ENCODE measurements around the gene LRP1. TPM values are rescaled to one million over a fixed set of nuclear protein-coding genes. Genes with fewer than 3 reads are reported as not detected.

Gene LRP1
- total RNA-seq, 2 experiments from 2014 or later: 1.8 to 2.7 TPM

- H3K4me1 Mint-ChIP-seq: peaks cover 63% of the 10 kb centered on the region
Measured at GRCh38 chr12:57103856-57104255, 24.4 kb upstream of the LRP1 start.

GRCh38 chr12:57104292-57104910, 23.9 kb upstream of the LRP1 start:
- Mint-ChIP-seq H3K4me1 (peaks cover 65% of the 10 kb centered on the region), H3K4me3 (no peak overlapping the region), H3K9me3 (ENCODE audit: low read depth) (no peaks in the 10 kb centered on the region), H3K27me3 (no peaks in the 10 kb centered on the region), H3K36me3 (ENCODE audit: low read depth) (peaks cover 71% of the 10 kb centered on the region), H3K27ac (peak overlapping the region; percentile 38)
- DNase-seq: no peak
- ChIA-PET CTCF (interaction anchor here (0.6 to 24.0 kb wide), 8 partner anchors 8 to 102 kb away, joined by 3 to 411 read pairs (median 4); partner anchors contain the start of gene NEMP1), POLR2A (interaction anchor here (0.9 kb wide), 1 partner anchor 8 kb away, joined by 3 read pairs; no protein-coding TSS in a partner anchor)
- ATAC-seq: no peak
- intact Hi-C loops (cut with DNase I, micrococcal nuclease): no loop called here

More at GRCh38 chr12:57103856-57104255, 24.4 kb upstream of the LRP1 start:
- ChIA-PET POLR2A (interaction anchor here (0.9 kb wide), 1 partner anchor 8 kb away, joined by 3 read pairs; no protein-coding TSS in a partner anchor), CTCF (interaction anchor here (0.7 to 24.0 kb wide), 7 partner anchors 8 to 101 kb away, joined by 3 to 411 read pairs (median 4); partner anchors contain the start of gene NEMP1)
- Mint-ChIP-seq H3K9me3 (ENCODE audit: low read depth) (no peaks in the 10 kb centered on the region), H3K27me3 (no peaks in the 10 kb centered on the region), H3K36me3 (ENCODE audit: low read depth) (peaks cover 75% of the 10 kb centered on the region), H3K27ac (peak overlapping the region; percentile 38), H3K4me3 (no peak overlapping the region)
- ATAC-seq (peak; percentile 43), DNase-seq (no peak)
- intact Hi-C loops (cut with DNase I, micrococcal nuclease): no loop called here

- intact Hi-C loops (cut with DNase I, micrococcal nuclease): no loop called here
- no peak overlapping the region for H3K4me3 Mint-ChIP-seq
- ChIA-PET POLR2A (no interaction called here), CTCF (interaction anchor here (2.6 to 24.0 kb wide), 2 partner anchors 18 to 33 kb away, joined by 12 to 411 read pairs; partner anchors contain the start of gene NEMP1)
- H3K36me3 Mint-ChIP-seq (ENCODE audit: low read depth): peaks cover 71% of the 10 kb centered on the region
- DNase-seq: no peak
- H3K4me1 Mint-ChIP-seq: peaks cover 72% of the 10 kb centered on the region
- no peak for ATAC-seq
- peak overlapping the region; percentile 38 for H3K27ac Mint-ChIP-seq
- no peaks in the 10 kb centered on the region for H3K9me3 Mint-ChIP-seq (ENCODE audit: low read depth)
- H3K27me3 Mint-ChIP-seq: no peaks in the 10 kb centered on the region
Measured at GRCh38 chr12:57105011-57105753, 23.1 kb upstream of the LRP1 start.

GRCh38 chr12:57106021-57106708, 22.1 kb upstream of the LRP1 start:
- intact Hi-C loops (cut with DNase I, micrococcal nuclease): no loop called here
- POLR2A ChIA-PET: no interaction called here
- DNase-seq (no peak), ATAC-seq (no peak)
- Mint-ChIP-seq H3K36me3 (ENCODE audit: low read depth) (peaks cover 75% of the 10 kb centered on the region), H3K27ac (no peak overlapping the region), H3K4me3 (no peak overlapping the region), H3K9me3 (ENCODE audit: low read depth) (no peaks in the 10 kb centered on the region), H3K27me3 (no peaks in the 10 kb centered on the region), H3K4me1 (peaks cover 70% of the 10 kb centered on the region)
- CTCF ChIA-PET: interaction anchor here (1.9 to 24.0 kb wide), 3 partner anchors 10 to 34 kb away, joined by 6 to 411 read pairs (median 12); partner anchors contain the start of gene NEMP1

GRCh38 chr12:57107456-57108155, 20.7 kb upstream of the LRP1 start:
- Mint-ChIP-seq H3K9me3 (ENCODE audit: low read depth) (no peaks in the 10 kb centered on the region), H3K4me1 (peaks cover 69% of the 10 kb centered on the region), H3K27me3 (no peaks in the 10 kb centered on the region), H3K4me3 (peak overlapping the region; percentile 22), H3K27ac (peak overlapping the region; percentile 81), H3K36me3 (ENCODE audit: low read depth) (peaks cover 67% of the 10 kb centered on the region)
- intact Hi-C loops (cut with DNase I, micrococcal nuclease): no loop called here
- POLR2A ChIA-PET: interaction anchor here (1.2 kb wide), 1 partner anchor 38 kb away, joined by 3 read pairs; no protein-coding TSS in a partner anchor
- ATAC-seq: no peak
- CTCF ChIA-PET: interaction anchor here (1.1 to 24.0 kb wide), 7 partner anchors 8 to 346 kb away, joined by 3 to 411 read pairs (median 4); partner anchors contain the start of gene NEMP1
- no peak for DNase-seq

GRCh38 chr12:57109207-57110103, 18.8 kb upstream of the LRP1 start:
- Mint-ChIP-seq H3K4me1 (peaks cover 63% of the 10 kb centered on the region), H3K36me3 (ENCODE audit: low read depth) (peaks cover 56% of the 10 kb centered on the region), H3K27ac (peak overlapping the region; percentile 97), H3K9me3 (ENCODE audit: low read depth) (no peaks in the 10 kb centered on the region), H3K4me3 (peak overlapping the region; percentile 98), H3K27me3 (no peaks in the 10 kb centered on the region)
- CTCF ChIA-PET: interaction anchor here (0.7 to 24.0 kb wide), 9 partner anchors 9 to 347 kb away, joined by 3 to 411 read pairs (median 13); partner anchors contain the start of gene NEMP1
- intact Hi-C loops (cut with DNase I, micrococcal nuclease): loop anchor here (1.0 to 5.0 kb wide), 5 partner anchors 15 to 473 kb away; partner anchors contain the start of genes PRIM1 (in 1 of the 2) and PTGES3 (in 1 of the 2)
- DNase-seq (no peak), ATAC-seq (no peak)
- POLR2A ChIA-PET: interaction anchor here (0.7 to 3.0 kb wide), 4 partner anchors 18 to 349 kb away, joined by 3 to 15 read pairs (median 3); partner anchors contain the start of genes LRP1 and NAB2

GRCh38 chr12:57110104-57111030, 17.9 kb upstream of the LRP1 start:
- CTCF ChIA-PET: interaction anchor here (0.6 to 24.0 kb wide), 27 partner anchors 10 to 362 kb away, joined by 3 to 411 read pairs (median 11); partner anchors contain the start of genes LRP1, NEMP1, SHMT2 and ZBTB39
- Mint-ChIP-seq H3K4me1 (peaks cover 56% of the 10 kb centered on the region), H3K4me3 (peak overlapping the region; percentile 98), H3K9me3 (ENCODE audit: low read depth) (no peaks in the 10 kb centered on the region), H3K27ac (peak overlapping the region; percentile 97), H3K36me3 (ENCODE audit: low read depth) (peaks cover 50% of the 10 kb centered on the region), H3K27me3 (no peaks in the 10 kb centered on the region)
- intact Hi-C loops (cut with DNase I, micrococcal nuclease): loop anchor here (1.0 to 5.0 kb wide), 7 partner anchors 16 to 474 kb away; partner anchors contain the start of genes PRIM1 (in 1 of the 2) and PTGES3 (in 1 of the 2)
- DNase-seq (peak; percentile 87), ATAC-seq (peak; percentile 39)
- POLR2A ChIA-PET: interaction anchor here (0.6 to 3.0 kb wide), 9 partner anchors 11 to 425 kb away, joined by 3 to 35 read pairs (median 5); partner anchors contain the start of genes LRP1, NAB2, NEMP1 and PTGES3

- Mint-ChIP-seq H3K36me3 (ENCODE audit: low read depth) (peaks cover 44% of the 10 kb centered on the region), H3K4me3 (peak within 1 kb of the TSS; percentile 98), H3K9me3 (ENCODE audit: low read depth) (no peaks in the 10 kb centered on the region), H3K27ac (peak within 1 kb of the TSS; percentile 97), H3K27me3 (no peaks in the 10 kb centered on the region), H3K4me1 (peaks cover 50% of the 10 kb centered on the region)
- DNase-seq (peak; percentile 89), ATAC-seq (peak; percentile 65)
- POLR2A ChIA-PET: interaction anchor here (0.6 to 3.0 kb wide), 15 partner anchors 10 to 475 kb away, joined by 3 to 35 read pairs (median 5); partner anchors contain the start of genes LRP1, NEMP1, PTGES3 and SHMT2
- CTCF ChIA-PET: interaction anchor here (0.5 to 6.1 kb wide), 47 partner anchors 10 to 427 kb away, joined by 3 to 103 read pairs (median 8); partner anchors contain the start of genes LRP1, NAB2, NEMP1 and SHMT2
- intact Hi-C loops (cut with DNase I, micrococcal nuclease): loop anchor here (1.0 to 5.0 kb wide), 6 partner anchors 23 to 474 kb away; partner anchors contain the start of genes PRIM1 (in 1 of the 2) and PTGES3 (in 1 of the 2)
Measured at GRCh38 chr12:57111031-57111734, 17.1 kb upstream of the LRP1 start, which contains the start of gene STAT6. TSS of gene STAT6 (minus strand) at chr12:57111362. CDS start at chr12:57108278, 3,084 bp downstream.

Data from activated CD4-positive, alpha-beta T cell treated with anti-CD3 and anti-CD28 coated beads for 36 hours (primary cell).